ENCODE results near the gene TARBP2.

DNA sequence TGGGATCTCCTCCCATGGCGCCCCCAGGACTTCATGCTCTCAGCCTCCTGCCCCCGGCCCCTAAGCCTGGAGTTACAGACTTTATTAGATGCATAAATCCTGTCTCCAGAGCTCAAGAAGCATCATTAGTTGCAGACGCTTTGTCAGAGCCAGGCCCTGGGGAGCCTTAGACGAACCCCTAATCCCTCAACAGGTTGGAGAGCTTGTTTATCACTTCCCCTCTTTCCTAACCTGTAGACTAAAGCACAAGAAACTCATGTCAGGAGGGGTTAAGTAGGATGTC lies 6.5 kb downstream of the TARBP2 start:
- TF ChIP-seq POLR2A (IDR thresholded peaks at IDR 0.05) (no peak), CTCF (IDR thresholded peaks at IDR 0.05) (no peak)
